GM18508 (cell line): ENCODE measurements around the gene DIAPH2.

Experiments
- ATAC-seq: cut with Tn5 transposase; IDR thresholded peaks from one replicate; pipeline ENCODE4 v1.9.1; 2021; ENCODE audit warnings: moderate number of reproducible peaks; ENCODE audit not compliant: insufficient read depth, unreplicated experiment

The DIAPH2 gene

DNA sequence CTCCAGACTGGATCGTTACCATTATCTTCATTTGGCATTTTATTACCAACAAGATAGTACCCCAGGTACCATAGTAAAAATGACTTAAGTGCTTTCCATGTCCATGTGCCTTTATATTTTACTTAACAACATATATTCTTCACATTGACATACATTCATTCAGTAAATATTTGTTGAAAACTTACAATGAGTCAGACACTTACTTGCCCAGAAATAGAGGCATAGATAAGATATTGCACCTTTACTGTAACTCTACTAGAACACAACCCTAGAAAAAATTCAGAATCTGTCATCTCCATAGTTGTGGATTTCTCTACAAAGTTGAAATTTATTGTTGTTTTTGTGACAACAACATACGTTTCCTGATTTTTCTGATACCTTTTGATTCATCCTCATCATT, 839.7 kb downstream of the DIAPH2 start:
- ATAC-seq, result no peak

DNA sequence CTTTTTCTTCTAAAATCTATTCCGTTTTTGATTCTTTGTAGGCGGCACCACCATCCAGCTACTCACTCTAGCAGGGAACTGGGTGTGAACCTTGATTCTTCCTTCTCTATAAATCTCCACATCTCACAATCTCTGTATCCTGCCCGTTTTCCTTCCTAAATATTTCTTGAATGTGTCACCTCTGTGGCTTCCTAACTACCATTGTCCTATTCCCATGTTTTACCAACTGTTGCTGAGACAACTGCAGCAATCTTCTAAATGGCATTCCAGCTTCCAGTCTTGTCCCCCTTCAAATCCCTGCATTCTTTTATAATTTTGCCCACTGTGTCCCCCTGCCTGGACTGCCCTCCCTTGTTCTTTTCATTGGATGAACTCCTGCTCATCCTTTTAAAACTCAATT, 840.4 kb downstream of the DIAPH2 start:
- ATAC-seq, result no peak

DNA sequence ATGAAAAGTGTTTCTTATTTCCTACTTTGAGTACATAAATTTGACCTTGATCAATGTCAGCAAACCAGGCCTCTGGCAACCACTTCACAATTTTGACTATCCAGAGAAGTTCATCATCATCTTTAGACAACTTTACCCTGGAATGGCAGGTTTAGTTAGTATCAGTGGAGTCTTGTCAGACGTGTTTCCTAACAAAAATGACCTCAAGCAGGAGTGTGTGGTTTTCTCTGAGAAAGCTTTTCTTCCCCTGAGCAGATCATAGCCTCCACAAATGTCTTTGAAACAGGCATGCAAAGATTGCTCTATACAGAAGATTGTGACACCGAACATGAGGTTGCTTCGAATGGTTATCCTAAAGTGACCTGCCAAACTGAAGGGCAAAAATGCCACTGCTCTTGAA, 841.3 kb downstream of the DIAPH2 start:
- ATAC-seq, result no peak

DNA sequence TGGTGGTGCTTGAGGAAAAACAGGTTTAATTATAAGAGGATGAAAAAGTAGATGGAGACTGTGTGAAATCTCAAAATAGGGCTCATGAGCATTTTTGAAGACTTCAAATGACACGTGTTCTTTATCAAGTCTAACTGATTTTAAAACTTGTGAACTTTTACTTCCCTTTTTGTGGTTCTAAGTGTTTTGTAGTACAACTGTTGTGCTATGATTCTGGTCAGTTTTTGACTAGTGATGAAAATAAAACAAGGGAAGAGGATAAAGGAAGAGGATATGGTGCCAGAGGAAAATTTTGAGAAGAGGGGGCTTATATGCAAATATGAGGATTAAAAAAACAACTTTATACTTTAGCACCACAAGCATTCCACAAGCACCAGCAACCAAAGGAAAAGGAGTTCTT, 843.1 kb downstream of the DIAPH2 start:
- no peak for ATAC-seq

DNA sequence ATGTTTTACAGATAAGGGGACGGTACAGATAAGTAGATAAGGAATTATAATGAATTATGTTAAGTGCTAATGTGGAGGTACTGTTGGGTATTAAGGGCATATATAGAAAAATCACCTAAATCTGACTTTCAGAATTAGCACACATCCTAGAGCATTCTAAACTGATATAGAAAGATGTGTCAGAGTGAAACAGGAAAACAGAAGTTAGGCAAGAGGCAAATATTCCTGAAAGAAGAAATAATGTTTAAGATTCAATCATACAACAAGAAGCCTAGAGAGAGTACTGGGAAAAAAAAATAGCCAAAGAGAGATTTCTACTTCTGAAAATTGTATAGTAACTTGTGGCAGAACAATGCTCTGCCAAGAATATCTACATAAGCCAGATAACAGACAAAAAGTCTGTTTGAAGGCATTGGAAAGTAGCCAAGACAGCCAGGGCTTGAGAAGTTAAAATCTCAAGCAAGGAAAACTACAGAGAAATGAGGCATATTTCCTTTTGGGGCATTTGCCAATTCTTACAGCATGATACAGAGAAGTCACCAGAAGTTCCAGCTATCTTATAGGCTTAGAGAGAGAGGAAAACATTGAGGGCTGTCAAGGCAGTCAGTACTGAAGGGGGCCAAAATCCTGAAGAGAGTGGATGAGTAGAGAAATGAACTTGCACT, 845.0 kb downstream of the DIAPH2 start:
- ATAC-seq, result no peak

DNA sequence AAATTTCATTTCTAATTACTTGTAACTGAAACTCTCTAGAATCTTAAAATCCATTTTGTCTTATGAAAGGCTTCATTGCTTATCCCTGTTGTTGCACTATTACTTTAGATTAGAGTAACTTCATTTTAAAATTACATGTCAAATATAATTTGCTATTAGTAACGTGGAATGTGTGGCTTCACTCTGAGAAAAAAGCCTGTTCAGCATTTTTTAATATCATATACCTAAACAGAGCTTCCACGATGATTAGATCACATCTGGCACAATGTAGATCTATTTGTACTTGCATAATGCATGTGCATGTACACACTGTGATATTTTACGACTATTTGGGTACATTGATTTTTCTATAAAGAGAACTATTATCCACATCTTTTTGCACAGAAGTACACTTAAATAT, 847.2 kb downstream of the DIAPH2 start:
- ATAC-seq, result no peak

DNA sequence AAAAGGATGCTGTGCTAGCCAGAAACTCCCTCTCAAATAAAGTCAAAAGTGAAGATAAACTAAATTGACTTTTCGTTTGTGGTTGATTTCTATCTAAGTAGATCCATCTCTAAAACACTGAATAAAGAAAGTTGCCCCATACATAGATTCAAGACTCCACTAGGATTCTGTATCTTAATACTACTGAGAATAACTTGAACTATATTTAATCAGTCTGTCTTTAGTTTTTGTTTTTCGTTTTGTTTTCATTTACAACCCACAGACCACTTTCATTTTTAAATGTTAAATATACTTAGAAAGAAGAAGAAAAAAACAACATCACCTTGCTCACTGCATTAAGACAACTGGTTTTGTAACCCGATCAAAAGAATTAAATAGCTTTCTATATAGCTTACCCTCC, 854.1 kb downstream of the DIAPH2 start:
- ATAC-seq, result no peak

DNA sequence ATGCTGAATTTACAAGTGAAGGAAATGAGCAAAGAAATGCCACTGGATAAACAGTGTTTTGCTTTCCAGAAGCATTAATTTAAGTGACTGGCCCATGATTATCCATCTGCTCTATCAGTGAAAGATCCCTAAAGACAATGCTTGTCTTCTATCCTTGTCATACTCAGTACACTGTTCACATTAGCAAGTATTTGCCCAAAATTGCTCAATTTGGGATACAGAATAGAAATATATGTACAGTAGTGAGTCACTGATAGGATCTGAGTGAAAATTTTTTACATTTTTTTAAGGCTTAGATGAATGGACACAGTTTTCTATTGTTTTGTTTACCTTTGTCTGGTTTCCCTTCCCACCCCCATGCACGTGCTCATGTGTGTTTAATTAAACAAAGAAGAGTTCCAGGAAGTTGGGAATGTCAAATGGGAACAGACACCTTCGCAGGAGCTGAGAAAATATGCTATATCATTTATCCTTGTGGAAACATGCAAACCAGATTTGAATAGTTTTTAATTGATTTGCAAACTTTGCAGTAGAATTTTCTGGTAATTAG, 855.4 kb downstream of the DIAPH2 start:
- ATAC-seq, result no peak

DNA sequence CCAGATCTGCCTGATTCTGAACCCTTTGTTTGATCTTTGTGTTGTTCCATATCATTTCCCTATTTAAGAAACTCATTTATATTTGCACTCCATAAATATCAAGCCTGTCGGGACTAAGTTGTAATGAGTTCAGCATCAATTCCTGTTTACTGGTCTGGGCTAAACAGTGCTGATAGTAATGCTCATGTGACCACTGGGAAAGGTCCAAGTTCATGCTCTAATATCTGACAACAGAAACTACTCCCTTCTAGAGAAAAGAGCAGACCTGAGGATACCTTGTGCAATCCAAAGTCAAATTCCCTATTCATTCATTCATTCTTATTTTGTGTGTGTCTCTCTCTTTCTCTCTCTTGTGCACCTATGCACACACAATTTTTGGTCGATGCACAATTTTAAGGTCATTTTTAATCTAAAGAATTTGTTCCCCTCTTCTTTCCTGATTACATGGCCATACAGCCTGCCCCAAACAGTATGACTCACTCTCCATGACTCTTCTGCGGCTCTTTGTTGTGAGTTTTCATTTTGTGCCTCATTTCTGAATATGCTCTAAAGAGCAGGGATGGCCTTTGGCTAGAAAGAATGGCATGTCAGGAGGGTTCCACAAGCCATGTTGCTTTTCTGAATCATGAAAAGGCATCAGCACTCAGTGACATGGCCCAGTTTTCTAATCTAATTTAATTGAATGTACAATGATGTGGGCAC, 863.4 kb downstream of the DIAPH2 start:
- no peak for ATAC-seq

DNA sequence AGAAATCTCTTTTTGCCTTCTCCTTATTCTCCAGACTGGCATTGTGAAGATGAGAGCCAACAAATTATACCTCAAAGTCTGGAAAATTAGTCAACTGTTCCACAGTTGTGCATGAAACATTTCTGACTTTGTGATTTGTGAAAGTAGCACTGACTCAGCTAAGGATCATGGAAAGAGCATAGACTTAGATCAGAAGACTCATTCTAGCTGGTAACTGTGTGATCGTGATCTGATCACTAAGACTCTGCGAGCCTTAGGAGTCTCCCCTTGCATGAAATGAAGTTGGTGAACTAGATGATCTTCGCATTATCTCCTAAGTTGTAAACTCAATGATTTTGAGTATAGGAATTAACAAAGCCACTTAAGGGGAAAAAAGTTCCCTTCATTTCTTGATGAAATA, 867.2 kb downstream of the DIAPH2 start:
- no peak for ATAC-seq

DNA sequence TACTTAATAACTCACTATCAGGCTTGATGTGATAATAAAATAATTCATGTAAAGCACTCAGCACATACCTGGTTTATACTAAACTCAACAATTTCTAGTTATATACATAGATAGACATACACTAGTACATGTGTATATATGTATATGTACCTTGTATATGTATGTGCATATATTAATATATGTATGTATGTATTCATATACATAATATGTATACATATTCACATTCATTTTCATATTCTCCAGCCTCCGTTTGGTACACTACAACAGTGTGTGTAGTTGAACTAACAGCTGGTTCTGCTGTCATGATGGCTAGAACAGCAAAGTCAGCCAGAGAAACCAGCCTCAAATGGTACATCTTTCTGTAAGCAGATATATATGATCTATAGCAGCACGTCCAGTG, 869.2 kb downstream of the DIAPH2 start:
- ATAC-seq, result no peak

DNA sequence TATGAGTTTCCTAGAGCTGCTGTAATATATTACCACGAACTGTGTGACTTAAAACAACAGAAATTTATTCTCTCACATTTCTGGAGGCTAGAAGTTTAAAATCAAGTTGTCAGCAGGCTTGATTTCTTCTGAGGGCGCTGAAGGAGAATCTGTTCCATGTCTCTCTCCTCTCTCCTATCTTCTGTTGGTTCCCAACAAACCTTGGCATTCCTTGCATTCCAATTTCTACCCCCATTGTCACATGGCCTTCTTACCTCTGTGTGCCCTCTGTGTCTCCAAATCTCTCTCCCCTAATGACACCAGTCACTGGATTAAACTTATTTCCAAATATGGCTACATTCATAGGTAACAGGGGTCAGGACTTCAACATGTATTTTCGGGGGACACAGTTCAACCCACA, 871.7 kb downstream of the DIAPH2 start:
- no peak for ATAC-seq

DNA sequence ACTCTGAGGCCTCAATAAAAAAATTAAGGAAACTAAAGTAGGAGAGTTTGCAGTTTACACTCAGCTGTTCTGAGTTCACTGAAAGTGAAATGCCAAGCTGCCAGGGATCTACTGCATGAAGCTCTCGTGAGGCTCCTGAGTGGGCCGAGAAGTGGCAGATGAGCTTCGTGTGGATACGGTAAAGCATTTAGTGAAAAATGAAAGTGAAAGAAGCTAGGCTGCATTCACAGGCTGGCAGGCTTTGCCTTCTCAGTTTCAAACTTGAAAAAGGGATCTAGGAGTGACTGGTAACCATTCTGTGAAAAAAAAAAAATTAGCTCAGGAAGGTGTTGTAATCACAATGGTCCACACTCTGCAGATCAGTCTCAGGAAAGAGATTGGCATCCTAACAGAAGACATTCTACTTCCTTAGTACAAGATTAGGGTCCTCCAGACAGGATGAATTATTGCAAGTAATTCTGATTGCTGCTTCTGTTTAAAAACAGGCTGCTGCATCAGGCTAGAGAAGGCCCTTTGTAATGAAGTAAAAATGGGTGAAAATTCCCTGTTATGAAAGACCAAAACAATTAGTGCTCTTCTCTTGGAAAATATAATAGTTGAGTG, 879.0 kb downstream of the DIAPH2 start:
- ATAC-seq, result peak; percentile 99

DNA sequence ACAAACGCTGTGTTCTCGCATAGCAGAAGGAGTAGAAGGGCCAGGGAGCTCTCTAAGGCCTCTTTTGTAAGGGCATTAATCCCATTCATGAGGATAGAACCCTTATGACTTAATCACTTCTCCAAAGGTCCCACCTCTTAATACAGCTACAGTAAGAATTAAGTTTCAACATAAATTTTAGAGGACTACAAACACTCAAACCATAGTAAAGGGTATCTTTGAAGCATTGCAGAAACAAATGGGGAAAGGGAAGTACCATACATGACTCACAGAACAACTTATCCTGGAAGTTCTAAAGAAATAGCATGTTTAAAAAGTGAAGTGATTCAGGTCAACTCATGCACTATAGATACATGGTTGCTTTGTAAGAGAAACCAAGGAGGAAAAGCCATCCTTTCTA, 879.9 kb downstream of the DIAPH2 start:
- ATAC-seq, result no peak

DNA sequence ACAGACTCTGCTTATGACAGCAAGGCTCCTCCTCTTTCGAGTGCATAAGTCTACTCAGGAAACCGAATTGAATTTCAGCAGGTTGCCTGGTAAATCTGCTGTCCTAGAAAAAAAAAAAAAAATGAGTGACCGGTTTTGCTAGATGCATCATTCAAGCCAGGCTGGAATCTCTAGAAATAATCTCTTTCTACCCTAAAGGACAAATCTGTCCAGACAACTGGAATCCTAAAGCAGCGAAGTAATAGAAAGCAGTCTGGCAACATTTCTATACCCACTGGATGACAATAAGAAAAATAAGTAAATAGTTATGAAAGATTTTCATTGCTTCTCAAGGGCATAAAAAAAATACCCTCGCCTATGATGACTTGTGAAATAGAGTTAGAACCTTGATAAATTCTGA, 902.5 kb downstream of the DIAPH2 start:
- no peak for ATAC-seq

DNA sequence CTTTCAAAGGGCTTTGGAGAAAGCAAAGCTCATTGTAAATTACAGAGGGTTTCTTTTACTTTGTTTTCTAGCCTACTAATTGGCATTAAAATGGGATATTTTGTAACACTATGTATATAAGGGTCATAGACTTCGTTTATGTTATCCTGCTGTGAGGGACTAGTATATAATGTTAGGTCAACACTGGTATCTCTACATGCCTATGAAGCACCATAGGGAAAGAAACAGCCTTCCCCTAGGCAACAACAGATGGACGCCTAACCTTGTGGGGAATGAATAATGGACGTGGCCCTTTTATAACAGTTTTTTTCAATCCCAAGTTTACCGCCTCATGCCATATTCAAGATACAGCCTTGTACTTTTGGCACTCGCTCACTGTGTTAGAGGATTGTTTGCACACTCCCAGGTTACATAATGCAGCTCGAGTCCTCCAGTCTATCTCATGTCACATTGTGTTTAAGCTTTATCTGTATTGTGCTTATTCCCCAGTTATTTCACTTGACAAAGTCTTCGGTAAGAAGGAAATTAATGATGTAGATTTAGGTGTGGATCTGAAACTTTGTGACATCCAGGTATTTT, 910.1 kb downstream of the DIAPH2 start:
- no peak for ATAC-seq

DNA sequence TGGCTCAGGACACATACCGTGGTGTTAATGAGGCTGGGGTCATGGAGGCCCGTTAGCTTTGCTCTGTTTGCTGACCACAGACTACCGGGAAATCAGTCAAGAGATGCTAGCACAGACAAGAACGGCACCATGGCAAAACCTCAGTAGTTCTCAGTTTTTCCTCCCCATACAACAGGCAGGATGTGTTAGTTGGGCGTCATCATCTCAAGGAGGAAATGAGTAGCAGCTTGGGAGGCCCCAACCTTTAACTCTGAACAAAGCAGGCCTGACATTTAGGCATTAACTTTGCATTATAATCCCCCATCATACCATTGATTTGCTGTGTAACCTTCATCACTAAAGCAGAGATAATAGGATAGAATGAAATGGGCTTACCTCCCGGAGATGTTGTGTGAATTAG, 913.3 kb downstream of the DIAPH2 start:
- ATAC-seq, result no peak

DNA sequence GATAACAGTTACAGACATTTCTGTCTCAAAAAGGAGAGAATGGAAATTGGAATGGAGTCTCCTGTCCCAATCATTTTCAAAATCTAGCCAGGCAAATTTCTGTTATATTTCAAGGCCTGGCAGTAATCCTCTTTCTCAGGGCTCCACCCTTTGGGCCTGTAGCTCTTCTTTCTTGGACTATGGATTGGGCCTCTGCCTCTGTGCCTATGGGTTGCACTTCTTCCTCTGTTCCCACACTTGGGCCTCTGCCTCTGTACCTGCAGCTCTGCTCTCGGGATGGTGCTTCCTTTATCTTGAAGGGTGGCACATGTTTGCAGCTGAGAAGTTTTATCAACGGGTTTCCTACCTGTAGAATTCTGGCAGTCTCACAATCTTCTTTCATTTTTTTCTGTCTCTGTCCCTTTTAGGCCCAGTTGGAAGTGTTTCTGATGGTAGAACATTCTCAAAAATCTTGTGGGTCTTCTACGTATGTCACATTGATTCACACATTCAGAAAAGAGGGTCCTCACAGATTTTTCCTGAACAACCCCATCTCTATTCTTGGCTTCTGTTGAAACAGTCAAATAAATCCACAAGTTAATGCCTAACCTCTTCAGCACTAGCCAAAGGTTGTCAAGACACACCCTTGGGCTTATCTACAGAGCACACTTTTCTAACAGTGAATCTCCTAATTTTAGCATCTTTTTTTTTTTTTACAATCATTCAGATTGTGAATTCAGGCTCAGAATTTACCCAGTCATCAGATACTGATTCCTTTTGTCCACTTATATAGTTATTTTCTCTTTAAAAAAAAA, 918.0 kb downstream of the DIAPH2 start:
- ATAC-seq, result no peak

DNA sequence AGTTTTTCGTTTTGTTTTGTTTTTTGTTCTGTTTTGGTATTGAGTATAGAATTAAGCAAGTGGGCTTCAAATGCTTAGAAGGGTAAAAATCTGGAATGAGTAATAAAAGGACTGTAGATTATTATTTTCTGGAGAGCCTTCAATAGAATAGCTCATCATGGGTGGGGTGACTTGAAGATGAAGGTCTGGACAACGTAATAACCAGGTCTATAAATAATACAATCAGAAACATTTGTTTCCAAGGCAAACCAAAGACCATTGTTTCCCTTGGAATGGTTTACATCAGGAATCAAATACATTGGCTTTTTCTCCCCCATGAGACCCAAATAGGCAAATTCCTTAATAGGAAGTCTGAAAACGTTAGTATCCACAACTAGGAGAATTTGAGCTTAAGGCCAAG, 920.6 kb downstream of the DIAPH2 start:
- ATAC-seq, result no peak

DNA sequence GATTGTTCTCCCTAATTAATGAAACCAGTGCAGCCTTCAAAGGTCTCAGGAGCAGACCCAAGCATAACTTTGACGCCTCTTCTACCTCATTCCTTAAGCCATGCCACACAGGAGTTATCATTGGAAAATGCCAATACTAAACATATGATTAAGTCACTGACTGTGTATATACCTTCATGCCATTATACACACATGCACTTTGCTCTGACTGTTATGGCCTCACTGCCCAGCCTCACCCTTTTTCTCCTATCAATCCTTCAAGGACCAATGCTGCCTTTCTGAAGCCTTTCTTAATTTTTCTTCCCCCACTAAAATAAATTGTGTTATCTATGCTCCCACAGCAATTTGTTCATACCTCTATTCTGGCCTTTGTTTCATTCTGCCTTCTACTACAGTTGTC, 924.7 kb downstream of the DIAPH2 start:
- no peak for ATAC-seq
